Neural cell (in vitro differentiated cells): ENCODE data around the gene MOGAT1.
"Not testable (repeated sequence)": the region's sequence is repeated elsewhere in the genome, so short reads cannot be mapped to it uniquely, and the experiment has no call there.

Experiments
- EP300 ChIP-seq: fragments of 450-650 bp; conservative IDR thresholded peaks from 2 replicates; pipeline ENCODE4 v1.6.1; 2014; ENCODE audit warnings: antibody characterized with exemption, mild to moderate bottlenecking, moderate library complexity; ENCODE audit not compliant: poor library complexity, severe bottlenecking
- EZH2 ChIP-seq: fragments of 200-600, 300-800 bp; shearing (Covaris generic), sonication (generic); IDR thresholded peaks from 2 replicates; pipeline ENCODE4 v1.6.1; 2014; ENCODE audit warnings: antibody characterized with exemption, low read length, borderline replicate concordance, mild to moderate bottlenecking; ENCODE audit not compliant: insufficient read depth, poor library complexity, severe bottlenecking
- POLR2AphosphoS5 ChIP-seq: IDR thresholded peaks from 2 replicates; pipeline ENCODE4 v1.6.1; 2012
- RAD21 ChIP-seq: fragments of 450-650 bp; conservative IDR thresholded peaks from 2 replicates; pipeline ENCODE4 v1.6.1; 2014; ENCODE audit warnings: antibody characterized with exemption, mild to moderate bottlenecking, moderate library complexity
- SMC3 ChIP-seq: fragments of 450-650 bp; conservative IDR thresholded peaks from 2 replicates; pipeline ENCODE4 v1.6.1; 2014; ENCODE audit warnings: antibody characterized with exemption, mild to moderate bottlenecking, moderate library complexity; ENCODE audit not compliant: poor library complexity
- TAF1 ChIP-seq: IDR thresholded peaks from 2 replicates; pipeline ENCODE4 v1.6.1; 2012; ENCODE audit warnings: low read depth
- TF ChIP-seq, protein P1 (sequence below): fragments of 450-650 bp; IDR thresholded peaks from 2 replicates; pipeline ENCODE4 v1.5.1; 2014; ENCODE audit warnings: antibody characterized with exemption, mild to moderate bottlenecking, moderate library complexity; ENCODE audit not compliant: poor library complexity, severe bottlenecking
- TF ChIP-seq, protein P2 (sequence below): IDR thresholded peaks from 2 replicates; pipeline ENCODE4 v1.6.1; 2012; ENCODE audit warnings: borderline replicate concordance

DNA sequence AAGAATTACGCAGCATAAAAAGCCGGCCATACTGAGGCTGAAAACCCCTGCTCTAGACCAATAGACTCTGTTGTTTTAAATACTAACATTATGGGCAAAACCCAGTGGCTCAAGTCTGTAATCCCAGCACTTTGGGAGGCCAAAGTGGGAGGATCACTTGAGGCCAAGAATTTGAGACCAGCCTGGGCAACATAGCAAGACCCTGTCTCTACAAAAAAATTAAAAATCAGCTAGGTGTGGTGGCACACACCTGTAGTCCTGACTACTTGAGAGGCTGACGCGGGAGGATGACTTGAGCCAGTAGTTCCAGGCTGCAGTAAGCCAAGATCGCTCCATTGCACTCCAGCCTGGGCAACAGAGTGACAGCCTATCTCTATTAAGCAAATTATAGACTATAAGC, 84.1 kb downstream of the MOGAT1 start:
- TF ChIP-seq SMC3, POLR2AphosphoS5, EZH2, TAF1, EP300, RAD21: not testable (repeated sequence)
- TF ChIP-seq, protein P1, sequence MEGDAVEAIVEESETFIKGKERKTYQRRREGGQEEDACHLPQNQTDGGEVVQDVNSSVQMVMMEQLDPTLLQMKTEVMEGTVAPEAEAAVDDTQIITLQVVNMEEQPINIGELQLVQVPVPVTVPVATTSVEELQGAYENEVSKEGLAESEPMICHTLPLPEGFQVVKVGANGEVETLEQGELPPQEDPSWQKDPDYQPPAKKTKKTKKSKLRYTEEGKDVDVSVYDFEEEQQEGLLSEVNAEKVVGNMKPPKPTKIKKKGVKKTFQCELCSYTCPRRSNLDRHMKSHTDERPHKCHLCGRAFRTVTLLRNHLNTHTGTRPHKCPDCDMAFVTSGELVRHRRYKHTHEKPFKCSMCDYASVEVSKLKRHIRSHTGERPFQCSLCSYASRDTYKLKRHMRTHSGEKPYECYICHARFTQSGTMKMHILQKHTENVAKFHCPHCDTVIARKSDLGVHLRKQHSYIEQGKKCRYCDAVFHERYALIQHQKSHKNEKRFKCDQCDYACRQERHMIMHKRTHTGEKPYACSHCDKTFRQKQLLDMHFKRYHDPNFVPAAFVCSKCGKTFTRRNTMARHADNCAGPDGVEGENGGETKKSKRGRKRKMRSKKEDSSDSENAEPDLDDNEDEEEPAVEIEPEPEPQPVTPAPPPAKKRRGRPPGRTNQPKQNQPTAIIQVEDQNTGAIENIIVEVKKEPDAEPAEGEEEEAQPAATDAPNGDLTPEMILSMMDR = not testable (repeated sequence)
- TF ChIP-seq, protein P2, sequence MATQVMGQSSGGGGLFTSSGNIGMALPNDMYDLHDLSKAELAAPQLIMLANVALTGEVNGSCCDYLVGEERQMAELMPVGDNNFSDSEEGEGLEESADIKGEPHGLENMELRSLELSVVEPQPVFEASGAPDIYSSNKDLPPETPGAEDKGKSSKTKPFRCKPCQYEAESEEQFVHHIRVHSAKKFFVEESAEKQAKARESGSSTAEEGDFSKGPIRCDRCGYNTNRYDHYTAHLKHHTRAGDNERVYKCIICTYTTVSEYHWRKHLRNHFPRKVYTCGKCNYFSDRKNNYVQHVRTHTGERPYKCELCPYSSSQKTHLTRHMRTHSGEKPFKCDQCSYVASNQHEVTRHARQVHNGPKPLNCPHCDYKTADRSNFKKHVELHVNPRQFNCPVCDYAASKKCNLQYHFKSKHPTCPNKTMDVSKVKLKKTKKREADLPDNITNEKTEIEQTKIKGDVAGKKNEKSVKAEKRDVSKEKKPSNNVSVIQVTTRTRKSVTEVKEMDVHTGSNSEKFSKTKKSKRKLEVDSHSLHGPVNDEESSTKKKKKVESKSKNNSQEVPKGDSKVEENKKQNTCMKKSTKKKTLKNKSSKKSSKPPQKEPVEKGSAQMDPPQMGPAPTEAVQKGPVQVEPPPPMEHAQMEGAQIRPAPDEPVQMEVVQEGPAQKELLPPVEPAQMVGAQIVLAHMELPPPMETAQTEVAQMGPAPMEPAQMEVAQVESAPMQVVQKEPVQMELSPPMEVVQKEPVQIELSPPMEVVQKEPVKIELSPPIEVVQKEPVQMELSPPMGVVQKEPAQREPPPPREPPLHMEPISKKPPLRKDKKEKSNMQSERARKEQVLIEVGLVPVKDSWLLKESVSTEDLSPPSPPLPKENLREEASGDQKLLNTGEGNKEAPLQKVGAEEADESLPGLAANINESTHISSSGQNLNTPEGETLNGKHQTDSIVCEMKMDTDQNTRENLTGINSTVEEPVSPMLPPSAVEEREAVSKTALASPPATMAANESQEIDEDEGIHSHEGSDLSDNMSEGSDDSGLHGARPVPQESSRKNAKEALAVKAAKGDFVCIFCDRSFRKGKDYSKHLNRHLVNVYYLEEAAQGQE = not testable (repeated sequence)
